ENCODE results near the gene GMDS. TPM values are rescaled to one million over a fixed set of nuclear protein-coding genes. Genes with fewer than 3 reads are reported as not detected.

GMDS gene
- total RNA-seq, 1 donor from 2014 or later = 30.1 TPM

GRCh38 chr6:1869769-1870168, 375.6 kb downstream of the GMDS start:
- H3K4me1 Mint-ChIP-seq = peaks cover 31% of the 10 kb centered on the region
- CTCF ChIA-PET = no interaction called here
- DNase-seq = no peak
- POLR2A ChIA-PET = interaction anchor here (1.0 kb wide), 1 partner anchor 14 kb away, joined by 3 read pairs; no protein-coding TSS in a partner anchor
- peak overlapping the region; percentile 95 for H3K27ac Mint-ChIP-seq
- intact Hi-C loops (cut with micrococcal nuclease) = loop anchor here (1.0 to 5.0 kb wide), 4 partner anchors 8 to 129 kb away; no protein-coding TSS in a partner anchor
- ATAC-seq (ENCODE audit: low read depth) = no peak
- no peaks in the 10 kb centered on the region for H3K36me3 Mint-ChIP-seq (ENCODE audit: low read depth)
- no peak overlapping the region for H3K4me3 Mint-ChIP-seq
- no peaks in the 10 kb centered on the region for H3K27me3 Mint-ChIP-seq
- no peak for TF ChIP-seq CTCF (IDR thresholded peaks at IDR 0.05)
- H3K9me3 Mint-ChIP-seq = no peaks in the 10 kb centered on the region

GRCh38 chr6:1869308-1869707, 376.1 kb downstream of the GMDS start:
- POLR2A ChIA-PET = interaction anchor here (1.0 kb wide), 1 partner anchor 13 kb away, joined by 3 read pairs; no protein-coding TSS in a partner anchor
- Mint-ChIP-seq H3K9me3 (no peaks in the 10 kb centered on the region), H3K27ac (peak overlapping the region; percentile 95), H3K27me3 (no peaks in the 10 kb centered on the region), H3K36me3 (ENCODE audit: low read depth) (no peaks in the 10 kb centered on the region), H3K4me3 (peak overlapping the region; percentile 65), H3K4me1 (peaks cover 31% of the 10 kb centered on the region)
- TF ChIP-seq CTCF (IDR thresholded peaks at IDR 0.05) = no peak
- CTCF ChIA-PET = interaction anchor here (0.5 to 1.0 kb wide), 2 partner anchors 13 to 766 kb away, joined by 3 to 4 read pairs; no protein-coding TSS in a partner anchor
- intact Hi-C loops (cut with micrococcal nuclease) = loop anchor here (1.0 to 5.0 kb wide), 4 partner anchors 8 to 129 kb away; no protein-coding TSS in a partner anchor
- peak; percentile 16 for ATAC-seq (ENCODE audit: low read depth)
- DNase-seq = no peak

- POLR2A ChIA-PET = interaction anchor here (0.7 kb wide), 1 partner anchor 72 kb away, joined by 4 read pairs; no protein-coding TSS in a partner anchor
- DNase-seq = no peak
- no peak for TF ChIP-seq CTCF (IDR thresholded peaks at IDR 0.05)
- intact Hi-C loops (cut with micrococcal nuclease) = loop anchor here (1.0 to 5.0 kb wide), 4 partner anchors 7 to 128 kb away; no protein-coding TSS in a partner anchor
- CTCF ChIA-PET = interaction anchor here (0.5 to 1.0 kb wide), 2 partner anchors 12 to 766 kb away, joined by 3 to 4 read pairs; no protein-coding TSS in a partner anchor
- H3K27ac Mint-ChIP-seq = peak overlapping the region; percentile 95
- H3K9me3 Mint-ChIP-seq = no peaks in the 10 kb centered on the region
- peak overlapping the region; percentile 65 for H3K4me3 Mint-ChIP-seq
- no peaks in the 10 kb centered on the region for H3K27me3 Mint-ChIP-seq
- peak; percentile 98 for ATAC-seq (ENCODE audit: low read depth)
- peaks cover 31% of the 10 kb centered on the region for H3K4me1 Mint-ChIP-seq
- H3K36me3 Mint-ChIP-seq (ENCODE audit: low read depth) = no peaks in the 10 kb centered on the region
These were observed 376.7 kb downstream of the GMDS start for GRCh38 chr6:1868561-1869261.

GRCh38 chr6:1867197-1867596, 378.2 kb downstream of the GMDS start:
- no peak for ATAC-seq (ENCODE audit: low read depth)
- ChIA-PET POLR2A (no interaction called here), CTCF (no interaction called here)
- no peak for DNase-seq
- H3K9me3 Mint-ChIP-seq = no peaks in the 10 kb centered on the region
- H3K27me3 Mint-ChIP-seq = no peaks in the 10 kb centered on the region
- TF ChIP-seq CTCF (IDR thresholded peaks at IDR 0.05) = no peak
- H3K4me1 Mint-ChIP-seq = peaks cover 31% of the 10 kb centered on the region
- no peaks in the 10 kb centered on the region for H3K36me3 Mint-ChIP-seq (ENCODE audit: low read depth)
- intact Hi-C loops (cut with micrococcal nuclease) = loop anchor here (5.0 kb wide), 1 partner anchor 70 kb away; no protein-coding TSS in a partner anchor
- H3K27ac Mint-ChIP-seq = no peak overlapping the region
- H3K4me3 Mint-ChIP-seq = no peak overlapping the region

GRCh38 chr6:1865585-1865984, 379.8 kb downstream of the GMDS start:
- ChIA-PET POLR2A (no interaction called here), CTCF (no interaction called here)
- H3K4me1 Mint-ChIP-seq = peaks cover 43% of the 10 kb centered on the region
- DNase-seq (no peak), ATAC-seq (ENCODE audit: low read depth) (no peak)
- H3K9me3 Mint-ChIP-seq = no peaks in the 10 kb centered on the region
- H3K27me3 Mint-ChIP-seq = no peaks in the 10 kb centered on the region
- no peak for TF ChIP-seq CTCF (IDR thresholded peaks at IDR 0.05)
- intact Hi-C loops (cut with micrococcal nuclease) = loop anchor here (5.0 kb wide), 1 partner anchor 68 kb away; no protein-coding TSS in a partner anchor
- H3K36me3 Mint-ChIP-seq (ENCODE audit: low read depth) = no peaks in the 10 kb centered on the region
- H3K27ac Mint-ChIP-seq = no peak overlapping the region
- no peak overlapping the region for H3K4me3 Mint-ChIP-seq
